Measurements from ENCODE around the gene F11R.

DNA sequence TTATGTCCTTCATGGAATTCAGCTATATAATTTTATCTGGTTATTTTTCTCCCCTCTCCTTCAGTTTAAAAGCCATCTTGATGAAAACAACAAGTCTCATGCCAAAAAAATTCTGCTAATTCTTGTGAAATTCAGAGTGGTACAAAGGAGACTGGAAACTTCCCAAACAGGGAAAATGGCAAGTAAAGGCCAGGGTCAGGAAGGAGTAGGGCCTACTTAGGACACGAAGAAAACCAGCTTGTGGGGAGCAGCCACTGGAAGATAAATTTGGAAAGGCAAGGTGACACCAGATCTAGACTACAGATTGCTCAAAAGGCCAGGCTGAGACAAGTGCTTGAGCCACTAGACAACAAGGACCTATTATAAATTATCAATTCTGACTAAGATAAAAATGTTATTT lies 11.5 kb upstream of the F11R start:
- TF ChIP-seq, protein P1, sequence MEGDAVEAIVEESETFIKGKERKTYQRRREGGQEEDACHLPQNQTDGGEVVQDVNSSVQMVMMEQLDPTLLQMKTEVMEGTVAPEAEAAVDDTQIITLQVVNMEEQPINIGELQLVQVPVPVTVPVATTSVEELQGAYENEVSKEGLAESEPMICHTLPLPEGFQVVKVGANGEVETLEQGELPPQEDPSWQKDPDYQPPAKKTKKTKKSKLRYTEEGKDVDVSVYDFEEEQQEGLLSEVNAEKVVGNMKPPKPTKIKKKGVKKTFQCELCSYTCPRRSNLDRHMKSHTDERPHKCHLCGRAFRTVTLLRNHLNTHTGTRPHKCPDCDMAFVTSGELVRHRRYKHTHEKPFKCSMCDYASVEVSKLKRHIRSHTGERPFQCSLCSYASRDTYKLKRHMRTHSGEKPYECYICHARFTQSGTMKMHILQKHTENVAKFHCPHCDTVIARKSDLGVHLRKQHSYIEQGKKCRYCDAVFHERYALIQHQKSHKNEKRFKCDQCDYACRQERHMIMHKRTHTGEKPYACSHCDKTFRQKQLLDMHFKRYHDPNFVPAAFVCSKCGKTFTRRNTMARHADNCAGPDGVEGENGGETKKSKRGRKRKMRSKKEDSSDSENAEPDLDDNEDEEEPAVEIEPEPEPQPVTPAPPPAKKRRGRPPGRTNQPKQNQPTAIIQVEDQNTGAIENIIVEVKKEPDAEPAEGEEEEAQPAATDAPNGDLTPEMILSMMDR (IDR thresholded peaks at IDR 0.05 in 2 of 3, conservative IDR thresholded peaks at IDR 0.05 in 1 of 3; ENCODE audit: control insufficient read depth in 2 of 3, extremely low read depth in 1 of 3, insufficient read depth in 1 of 3, low read depth in 3 of 3, low read length in 3 of 3), result no peak
- no peak for TF ChIP-seq CHD2 (IDR thresholded peaks at IDR 0.05; ENCODE audit: borderline replicate concordance, low read depth, low read length)
- TF ChIP-seq EZH2 (IDR thresholded peaks at IDR 0.05; ENCODE audit: borderline replicate concordance, control insufficient read depth, low read depth, low read length), result no peak
- no peak for TF ChIP-seq FOXM1 (IDR thresholded peaks at IDR 0.05; ENCODE audit: low read depth, low read length)
- TF ChIP-seq, protein P2, sequence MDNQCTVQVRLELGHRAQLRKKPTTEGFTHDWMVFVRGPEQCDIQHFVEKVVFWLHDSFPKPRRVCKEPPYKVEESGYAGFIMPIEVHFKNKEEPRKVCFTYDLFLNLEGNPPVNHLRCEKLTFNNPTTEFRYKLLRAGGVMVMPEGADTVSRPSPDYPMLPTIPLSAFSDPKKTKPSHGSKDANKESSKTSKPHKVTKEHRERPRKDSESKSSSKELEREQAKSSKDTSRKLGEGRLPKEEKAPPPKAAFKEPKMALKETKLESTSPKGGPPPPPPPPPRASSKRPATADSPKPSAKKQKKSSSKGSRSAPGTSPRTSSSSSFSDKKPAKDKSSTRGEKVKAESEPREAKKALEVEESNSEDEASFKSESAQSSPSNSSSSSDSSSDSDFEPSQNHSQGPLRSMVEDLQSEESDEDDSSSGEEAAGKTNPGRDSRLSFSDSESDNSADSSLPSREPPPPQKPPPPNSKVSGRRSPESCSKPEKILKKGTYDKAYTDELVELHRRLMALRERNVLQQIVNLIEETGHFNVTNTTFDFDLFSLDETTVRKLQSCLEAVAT (IDR thresholded peaks at IDR 0.05), result no peak
- no peak for TF ChIP-seq ZNF24 (IDR thresholded peaks at IDR 0.05)
- no peak for TF ChIP-seq POLR2AphosphoS5 (IDR thresholded peaks at IDR 0.05; ENCODE audit: low read length)

Data from GM12878 (cell line).